Umbilical cord (tissue), 2 donors: ENCODE results near the gene NFASC. TPM values are rescaled to one million over a fixed set of nuclear protein-coding genes. Genes with fewer than 3 reads are reported as not detected.

Experiments
- DNase-seq: peaks from one replicate; pipeline ENCODE4 v3.0.0-alpha.2; 2015; ENCODE audit warnings: low spot score
- total RNA-seq: library from RNA; depleted of rRNA; stranded (reverse); fragments of >200 nt; gene quantifications from one replicate; pipeline ENCODE4 v1.2.3, GENCODE V29; 2014; ENCODE audit warnings: low replicate concordance; ENCODE audit not compliant: insufficient read depth

Gene NFASC
- total RNA-seq, 1 donor from 2014 or later: 6.0 TPM

DNA sequence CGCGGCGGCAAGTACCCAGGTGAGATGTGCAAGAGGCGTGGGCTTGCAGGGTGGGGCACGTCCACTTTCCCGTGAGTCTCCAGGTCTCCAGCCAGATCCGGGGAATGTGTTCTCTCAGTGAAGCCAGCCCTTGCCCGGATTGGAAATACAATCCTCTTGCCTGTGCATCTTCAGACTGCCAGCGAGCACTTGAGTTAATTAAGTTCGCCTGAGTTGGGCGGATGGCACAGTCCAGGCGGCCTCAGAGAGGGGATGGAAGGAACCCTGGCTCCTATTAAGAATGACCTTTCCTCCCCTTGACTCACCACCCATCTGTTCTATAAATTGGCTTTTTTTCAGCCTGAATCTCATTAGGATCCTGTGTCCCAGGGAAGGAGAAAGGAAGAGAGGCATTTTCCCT, 139.0 kb downstream of the NFASC start:
- DNase-seq: no peak

DNA sequence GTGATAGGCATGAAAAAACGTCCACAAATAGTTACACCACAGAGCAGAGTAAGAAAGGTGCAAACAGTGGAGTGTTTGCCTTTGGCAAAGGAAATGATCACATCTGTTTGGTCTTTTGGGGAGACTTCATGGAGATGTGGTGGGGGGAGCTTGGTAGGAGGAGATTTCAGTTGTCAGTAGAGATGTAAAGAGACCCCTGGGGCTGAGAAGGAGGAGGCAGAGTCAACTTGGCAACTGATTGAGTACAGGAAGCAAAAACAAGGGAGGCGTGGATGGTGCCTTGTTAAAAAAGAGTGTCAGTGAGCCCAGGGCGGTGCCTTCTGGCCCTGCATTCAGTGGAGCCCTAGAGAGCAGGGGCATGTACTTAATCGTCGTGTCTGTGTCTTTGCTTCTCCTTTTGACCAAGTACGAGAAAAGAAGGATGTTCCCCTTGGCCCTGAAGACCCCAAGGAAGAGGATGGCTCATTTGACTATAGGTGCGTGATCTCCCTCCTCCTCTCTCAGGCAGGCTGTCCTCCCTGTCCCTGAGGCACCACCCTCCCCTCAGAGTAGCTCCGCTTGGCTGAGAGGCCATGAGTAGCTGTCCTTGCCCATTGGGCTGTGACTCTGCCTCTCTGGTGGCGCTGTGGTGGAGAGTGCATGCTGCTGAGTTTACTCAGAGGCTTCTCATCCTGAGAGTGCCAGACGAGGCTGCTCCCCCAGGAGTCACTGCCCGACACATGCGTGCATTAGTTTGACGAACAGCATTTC, 141.9 kb downstream of the NFASC start:
- no peak for DNase-seq

DNA sequence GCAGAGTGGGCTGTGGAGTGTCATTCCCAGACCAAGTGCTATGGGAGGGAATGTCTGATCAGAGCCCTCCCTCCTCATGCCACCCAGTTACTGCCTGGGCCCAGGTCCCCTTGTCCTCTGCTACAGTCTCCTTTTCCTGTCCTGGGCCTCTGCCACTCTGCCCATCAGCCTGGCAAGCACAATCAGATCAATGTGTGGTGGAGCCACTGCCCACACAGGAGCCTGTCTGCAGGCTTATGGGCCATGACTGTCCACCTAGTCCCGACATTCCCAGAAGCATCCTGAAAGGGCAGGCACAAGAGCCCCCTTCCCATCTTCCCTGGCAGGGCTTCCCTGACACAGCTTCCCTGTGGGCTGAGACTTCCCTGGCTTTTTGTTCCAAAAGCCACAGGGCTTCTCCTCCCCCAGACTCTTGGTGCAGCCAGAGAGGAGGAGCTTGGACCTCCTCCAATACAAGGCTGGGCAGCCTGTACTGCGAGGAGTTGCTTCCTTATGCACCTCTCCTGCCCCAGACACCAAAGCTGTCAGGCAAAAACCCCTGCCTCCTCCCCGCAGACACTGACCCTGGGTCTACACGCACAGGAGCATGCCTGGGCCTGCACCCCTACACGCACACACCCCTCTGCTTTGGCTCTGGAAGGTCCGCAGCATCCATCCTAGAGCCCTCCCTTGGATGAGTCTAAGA, 143.2 kb downstream of the NFASC start:
- DNase-seq: peak; percentile 62

DNA sequence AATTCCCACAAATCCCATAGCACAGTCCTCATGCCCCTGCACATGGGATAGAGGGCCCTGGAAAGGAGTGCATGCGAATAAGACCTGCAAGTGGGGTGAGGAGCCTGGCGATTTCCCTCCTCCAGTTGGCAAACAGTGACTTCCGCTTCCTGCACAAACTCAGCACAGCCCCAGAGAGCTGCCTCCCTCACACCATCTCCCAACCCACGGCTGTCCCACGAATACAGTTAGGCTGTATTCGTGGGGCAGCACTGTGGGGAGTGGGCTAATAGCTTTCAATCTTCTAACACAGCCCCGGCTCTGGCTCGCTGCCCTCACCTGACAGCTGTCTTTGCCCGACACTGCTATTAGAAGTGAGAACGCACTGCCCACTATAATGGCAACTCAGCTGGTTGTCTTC, 144.1 kb downstream of the NFASC start:
- DNase-seq: no peak

DNA sequence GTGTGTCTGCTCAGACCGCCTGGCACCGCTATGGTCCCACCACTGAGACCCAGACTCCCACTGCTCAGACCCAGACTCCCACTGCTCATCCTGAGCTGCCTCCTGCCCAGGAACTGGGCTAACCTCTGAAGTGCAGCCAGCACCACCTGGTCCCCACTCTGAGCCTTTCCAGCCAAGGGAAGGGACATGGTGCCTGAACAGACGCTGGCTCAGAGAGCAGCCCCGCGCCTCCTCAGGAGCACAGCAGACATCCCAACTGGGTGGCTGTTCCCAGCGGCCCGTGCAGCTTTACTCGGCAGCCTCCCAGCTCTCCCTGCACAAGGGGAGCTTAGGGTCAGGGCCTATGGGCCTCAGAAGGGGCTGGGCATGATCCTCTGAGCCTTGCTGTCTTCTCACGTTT, 144.6 kb downstream of the NFASC start:
- no peak for DNase-seq

DNA sequence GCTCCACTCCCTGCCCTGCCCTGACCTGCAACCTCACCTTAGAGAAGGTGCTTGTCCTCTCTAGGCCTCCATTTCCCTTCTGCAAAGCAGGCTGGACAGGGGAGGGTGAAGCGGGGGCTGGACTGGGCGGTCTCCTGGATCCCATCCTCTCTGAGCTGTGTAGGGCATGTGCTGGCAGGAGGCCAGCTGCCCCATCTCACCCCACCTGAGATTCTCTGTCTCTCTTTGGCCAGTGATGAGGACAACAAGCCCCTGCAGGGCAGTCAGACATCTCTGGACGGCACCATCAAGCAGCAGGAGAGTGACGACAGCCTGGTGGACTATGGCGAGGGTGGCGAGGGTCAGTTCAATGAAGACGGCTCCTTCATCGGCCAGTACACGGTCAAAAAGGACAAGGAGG, 145.4 kb downstream of the NFASC start:
- no peak for DNase-seq

DNA sequence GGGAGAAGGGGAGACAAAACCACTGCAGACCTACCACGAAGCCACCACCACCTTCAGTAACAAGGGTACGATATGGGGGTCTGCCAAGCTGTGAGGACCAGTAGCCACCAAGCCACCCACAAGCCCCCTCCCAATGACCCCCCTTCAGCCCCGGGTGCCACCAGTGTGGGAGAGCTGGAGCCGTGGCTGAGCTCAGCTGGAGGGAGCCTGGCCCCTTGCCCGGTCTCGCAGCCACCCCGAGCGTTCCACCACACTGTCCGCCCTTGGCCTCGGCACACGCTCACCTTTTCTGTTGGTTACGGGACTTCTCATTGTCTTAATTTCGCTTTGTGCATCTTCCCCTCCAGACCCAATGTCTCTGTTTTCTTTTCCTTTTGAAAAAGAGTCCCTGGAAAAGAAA, 145.9 kb downstream of the NFASC start:
- DNase-seq: no peak

DNA sequence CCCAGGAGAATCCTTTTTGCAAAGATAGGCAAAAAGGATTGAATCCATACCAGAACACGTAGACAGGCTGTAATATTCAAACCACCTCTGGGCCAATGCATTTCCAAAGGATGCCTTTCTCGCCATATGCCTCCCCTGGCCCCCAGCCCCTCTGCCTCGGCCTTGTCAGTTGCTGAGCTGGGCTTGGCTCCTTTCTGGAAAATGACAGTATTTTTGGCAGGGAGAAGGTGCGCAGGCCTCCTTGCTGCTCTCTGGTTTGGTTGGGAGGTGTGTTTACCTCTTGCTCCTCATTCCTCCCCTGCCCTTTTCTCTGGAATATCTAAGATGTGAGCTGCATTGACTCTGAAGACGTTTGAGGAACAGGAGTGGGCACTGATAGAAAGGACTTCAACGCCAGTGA, 146.3 kb downstream of the NFASC start:
- no peak for DNase-seq

DNA sequence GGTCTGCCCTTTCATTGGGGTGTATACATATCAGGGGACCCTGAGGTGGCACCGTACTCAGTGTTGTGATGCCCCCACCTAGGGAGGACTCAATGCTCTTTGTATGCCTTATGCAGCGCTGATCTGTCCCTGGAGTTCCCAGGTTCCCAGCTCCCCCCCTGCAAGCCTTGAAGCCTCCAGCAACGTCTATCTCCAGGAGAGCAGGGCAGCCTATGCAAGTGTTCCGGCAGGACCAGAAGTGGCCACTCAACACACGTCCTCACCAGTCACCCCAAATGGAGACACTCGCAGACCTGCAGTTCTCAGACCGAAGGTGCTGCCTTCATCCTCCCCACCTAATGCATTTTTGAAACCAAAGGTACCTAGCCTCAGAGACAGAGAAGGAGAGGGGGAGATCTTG, 147.1 kb downstream of the NFASC start:
- DNase-seq: no peak

DNA sequence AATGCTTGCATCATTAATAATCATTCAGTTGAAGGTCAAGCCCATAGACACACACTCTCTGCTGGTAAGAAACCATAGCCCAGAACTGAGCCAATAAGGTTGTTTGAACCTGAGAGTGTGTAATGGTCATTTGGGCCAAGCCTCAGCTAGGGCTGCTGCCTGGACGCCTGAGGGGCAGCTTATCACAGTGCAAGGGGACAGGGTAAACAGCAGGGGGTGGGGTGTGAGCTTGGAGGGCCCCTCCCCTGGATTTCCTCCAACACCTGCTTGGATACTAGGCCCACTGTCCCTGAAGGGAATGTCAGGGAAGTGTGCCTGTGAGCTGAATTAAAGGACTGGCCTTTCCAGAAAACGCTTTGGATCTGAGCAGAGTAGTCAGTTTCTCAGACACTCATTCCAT, 147.7 kb downstream of the NFASC start:
- DNase-seq: no peak

DNA sequence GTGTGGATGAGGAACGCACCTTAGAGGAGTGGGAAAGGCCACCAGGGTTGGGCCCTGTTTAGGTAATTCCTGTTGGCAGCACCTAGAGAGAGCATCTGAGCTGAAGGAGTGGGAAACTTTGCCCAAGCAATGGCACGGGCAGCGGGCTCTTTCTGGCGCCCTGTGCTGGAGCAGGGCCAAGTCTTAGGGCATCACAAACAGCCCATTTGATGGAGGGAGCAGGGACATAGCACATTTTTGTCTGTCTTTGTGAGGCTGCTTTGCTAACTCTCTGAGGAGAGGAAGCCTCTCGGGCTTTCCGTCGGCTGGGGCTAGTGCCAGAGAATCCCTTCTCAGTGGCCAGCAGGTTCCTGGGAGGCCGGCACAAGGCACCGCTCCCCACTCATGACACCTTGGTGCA, 149.8 kb downstream of the NFASC start:
- no peak for DNase-seq

DNA sequence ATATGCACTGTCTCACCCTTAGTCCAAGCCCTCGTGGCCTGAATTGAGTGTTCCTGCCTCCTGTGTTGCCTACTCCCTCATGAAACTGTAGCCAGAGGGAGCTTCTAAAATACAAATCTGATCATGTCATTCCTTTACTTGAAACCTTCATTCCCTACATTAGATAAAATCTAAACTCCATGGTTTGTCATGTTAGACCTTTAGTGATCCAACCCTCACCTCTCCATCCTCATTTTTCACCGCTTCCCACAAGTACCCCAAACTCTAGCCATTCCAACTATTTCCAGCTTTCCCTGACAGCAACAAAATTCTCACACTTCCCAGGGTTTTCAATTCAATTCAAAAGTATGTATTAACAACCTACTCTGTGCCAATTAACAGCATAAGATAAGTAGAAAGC, 154.0 kb downstream of the NFASC start:
- DNase-seq: no peak

DNA sequence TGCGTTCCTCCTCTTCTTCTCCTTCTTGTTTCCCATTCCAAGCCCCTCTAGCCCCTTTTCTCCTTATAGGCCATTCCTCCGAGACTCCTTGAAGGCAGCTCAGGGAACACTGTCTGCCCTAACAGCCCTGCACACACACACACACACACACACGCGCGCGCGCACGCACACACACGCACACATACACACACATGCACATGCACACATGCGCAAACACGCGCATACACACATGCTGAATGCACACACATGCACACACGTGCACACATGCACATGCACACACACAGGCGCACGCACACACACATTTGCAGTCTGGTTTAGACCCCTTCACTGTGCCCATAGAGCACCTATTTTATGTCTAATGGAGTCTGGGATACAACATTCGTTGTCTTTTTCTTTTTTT, 154.6 kb downstream of the NFASC start:
- DNase-seq: no peak

DNA sequence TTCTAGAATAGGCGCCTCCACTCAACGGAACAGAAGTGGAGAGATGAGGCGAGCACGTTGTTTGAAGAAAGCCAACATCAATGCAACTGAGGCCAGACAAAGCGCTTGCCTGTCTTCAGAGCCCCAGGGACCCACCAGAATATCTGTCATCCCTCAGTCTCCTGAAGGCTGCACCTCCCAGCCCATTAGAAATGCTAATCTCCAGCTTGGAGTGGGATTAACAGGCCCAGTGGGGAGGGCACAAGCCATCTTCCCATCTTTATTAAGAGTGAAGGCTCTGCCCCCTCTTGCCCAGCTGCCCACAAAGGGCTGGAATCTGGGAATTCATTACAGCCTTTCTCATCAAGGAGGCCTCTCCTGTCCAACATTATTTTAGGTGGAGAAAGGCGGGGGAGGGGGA, 155.5 kb downstream of the NFASC start:
- DNase-seq: no peak

DNA sequence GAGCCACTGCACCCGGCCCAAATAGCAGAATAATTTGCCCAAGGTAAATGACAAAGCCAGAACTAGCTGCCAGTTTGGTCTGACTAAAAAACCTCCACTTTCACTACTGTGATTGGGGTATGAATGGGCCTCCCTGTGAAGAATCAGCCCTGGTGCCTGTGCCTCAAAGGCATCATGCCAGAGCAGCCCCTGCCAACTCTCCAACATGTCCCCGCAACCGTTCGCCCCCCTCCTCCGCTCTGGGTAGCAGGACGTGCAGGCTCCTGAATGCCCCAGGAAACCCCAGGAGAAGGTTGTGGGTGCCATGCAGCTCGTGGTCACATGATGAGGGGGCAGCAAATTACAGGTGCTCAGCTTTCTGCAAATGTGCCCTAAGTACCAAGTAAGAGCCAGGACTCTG, 157.7 kb downstream of the NFASC start:
- no peak for DNase-seq

DNA sequence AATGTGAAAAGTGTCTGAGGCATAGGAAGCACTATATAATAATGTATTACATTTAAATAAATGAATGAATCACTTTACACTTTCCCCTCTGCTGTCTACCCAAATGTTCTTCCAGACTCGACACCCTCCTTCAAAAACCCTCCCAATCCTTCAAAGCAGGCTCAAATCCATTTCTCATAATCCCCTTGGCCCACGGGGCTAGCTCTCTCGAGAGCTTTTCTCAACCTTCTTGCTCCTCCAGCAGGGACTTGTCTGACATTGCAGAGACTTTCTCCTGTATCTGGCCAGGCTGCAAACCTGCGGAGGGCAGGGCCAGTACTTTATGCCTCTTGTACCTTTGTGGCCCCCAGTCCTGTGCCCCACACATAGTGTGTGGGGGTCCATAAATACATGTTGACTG, 158.3 kb downstream of the NFASC start:
- no peak for DNase-seq

DNA sequence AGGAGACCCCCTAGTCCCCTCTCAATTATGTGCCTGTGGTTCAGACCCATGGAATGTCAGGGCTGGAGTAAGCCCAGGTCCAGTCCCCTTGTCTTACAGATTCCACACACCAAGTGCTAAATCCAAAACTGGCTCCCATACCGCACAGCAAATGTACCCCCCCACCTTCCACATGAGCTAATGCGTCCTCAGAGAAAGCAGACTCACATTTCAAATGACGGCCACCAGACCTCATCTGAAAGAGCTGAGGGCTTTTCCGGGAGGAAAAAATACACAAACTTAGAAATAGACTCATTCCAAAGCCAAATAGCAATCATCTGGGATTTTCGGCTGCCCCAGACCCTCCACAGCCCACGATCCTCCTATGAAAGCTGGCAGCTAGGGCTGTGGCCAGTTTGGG, 159.6 kb downstream of the NFASC start:
- no peak for DNase-seq

DNA sequence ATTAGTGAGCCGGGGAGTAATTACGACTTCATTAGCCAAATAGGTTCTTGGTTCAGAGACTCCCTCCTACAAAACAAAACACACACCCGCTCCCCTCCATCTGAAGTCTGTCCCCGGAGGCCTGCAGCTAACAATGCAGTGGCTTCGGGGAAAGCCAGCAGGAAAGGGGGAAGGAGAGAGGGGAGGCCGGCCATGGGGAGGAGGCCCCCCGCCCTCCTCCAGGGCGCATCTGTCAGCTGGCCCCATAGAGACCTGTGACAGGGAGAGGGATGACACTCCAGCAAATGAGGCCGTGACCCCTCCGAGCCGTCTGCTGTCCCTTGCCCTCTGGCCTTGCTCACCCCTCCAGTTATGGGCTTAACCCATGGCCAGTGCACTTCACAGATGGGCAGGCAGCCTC, 160.2 kb downstream of the NFASC start:
- DNase-seq: no peak

DNA sequence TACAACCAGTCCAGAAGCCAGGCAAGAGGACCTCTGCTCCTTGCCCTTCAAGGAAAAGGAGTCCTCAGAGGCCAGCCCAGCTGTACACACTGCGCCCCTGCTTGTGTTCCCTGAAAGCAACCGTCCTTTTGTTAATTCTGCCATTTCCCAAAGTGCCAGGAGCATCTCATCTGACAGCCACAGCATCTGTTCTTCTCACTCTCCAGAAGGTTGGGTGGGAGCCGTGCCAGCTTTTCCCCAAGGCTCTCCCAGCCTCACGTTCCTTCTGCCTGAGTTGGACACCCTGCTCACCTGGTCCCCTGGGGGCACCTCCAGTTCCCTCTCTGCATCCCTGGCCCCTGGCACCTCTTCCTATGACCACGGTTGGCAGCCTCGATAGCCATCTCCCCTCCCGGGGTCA, 161.8 kb downstream of the NFASC start:
- no peak for DNase-seq

DNA sequence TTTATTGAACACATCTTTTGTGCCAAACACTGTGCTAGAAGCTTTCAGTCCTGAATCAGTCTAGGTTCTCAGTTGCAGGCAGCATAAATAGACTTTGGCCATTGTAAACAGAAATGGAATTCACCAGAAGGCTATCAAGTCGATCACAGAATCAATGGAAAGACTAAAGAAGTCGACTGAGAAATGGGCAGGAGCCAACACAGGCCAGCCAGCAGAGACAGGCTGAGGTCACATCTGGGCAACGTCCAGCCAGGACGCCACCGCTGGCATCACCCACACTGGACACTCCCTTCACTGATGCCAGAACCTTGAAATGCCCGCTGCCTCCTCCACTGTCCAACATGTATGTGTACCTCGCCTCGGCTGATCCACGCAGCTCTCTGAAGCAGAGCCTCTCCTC, 166.9 kb downstream of the NFASC start:
- no peak for DNase-seq

DNA sequence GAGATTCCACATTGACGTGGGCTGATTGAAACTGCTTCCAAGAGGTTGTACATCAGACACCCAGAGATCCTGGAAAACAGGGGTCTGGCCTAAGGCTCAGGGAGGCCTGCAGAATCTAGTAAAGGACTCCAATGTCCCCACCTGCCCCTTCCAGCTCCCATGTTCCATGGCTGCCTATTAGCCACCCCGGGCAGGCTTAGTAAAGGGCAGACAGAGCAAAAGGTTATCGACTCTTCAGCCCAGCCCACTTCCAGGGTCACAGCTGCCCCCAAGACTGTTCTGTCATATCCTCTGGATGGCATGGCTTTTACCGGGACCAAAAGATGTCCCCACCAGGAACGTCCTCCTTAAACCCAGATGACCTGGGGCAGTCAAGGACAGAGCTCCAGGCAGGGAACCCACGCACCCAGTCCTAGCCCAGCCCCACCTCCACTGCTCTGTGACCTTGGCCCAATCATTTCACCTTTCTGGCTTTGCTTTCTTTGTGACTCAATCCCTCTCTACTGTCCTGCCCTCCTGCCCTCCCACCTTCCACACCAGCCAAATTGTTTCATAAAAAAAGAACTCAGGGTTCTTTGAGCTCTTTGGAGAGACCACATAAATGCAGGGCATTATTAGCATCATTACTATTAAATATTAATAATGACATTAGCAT, 167.6 kb downstream of the NFASC start:
- DNase-seq: no peak

DNA sequence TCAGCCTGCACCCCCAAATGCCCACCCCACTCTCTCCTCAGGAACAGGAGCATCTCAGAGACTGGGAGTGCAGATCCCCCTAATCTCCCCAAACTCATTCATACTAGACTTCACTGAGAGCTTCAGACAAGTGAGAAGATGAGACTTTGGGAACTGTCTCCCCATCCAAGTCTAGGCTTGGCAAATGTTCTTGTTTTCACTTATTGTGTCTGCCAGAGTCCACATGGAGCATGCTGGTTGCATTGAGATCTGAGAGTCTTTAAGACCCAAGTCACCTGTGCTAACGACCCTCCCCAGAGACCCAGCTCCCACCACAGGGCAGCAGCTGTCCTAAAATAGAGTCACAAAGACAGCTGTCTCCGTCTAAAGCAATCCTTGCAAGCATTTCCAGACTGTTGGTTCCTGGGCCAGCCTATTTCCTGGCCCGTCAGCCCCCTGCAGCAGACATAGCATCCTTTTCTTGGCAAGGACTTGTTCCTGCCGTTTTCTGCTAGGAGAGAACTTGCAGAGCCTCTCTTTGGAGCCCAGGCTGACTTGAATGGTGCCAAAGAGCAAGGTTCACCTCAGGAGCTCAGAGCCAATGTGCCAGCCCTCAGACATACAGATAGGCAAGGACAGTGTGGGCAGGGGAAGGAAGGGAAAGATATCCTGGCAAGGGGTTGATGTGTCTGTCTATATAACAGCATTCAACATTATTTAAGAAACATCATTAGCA, 170.5 kb downstream of the NFASC start:
- DNase-seq: no peak
